ENCODE results near the gene TBC1D3E. TPM values are rescaled to one million over a fixed set of nuclear protein-coding genes. Genes with fewer than 3 reads are reported as not detected.
"Not testable (repeated sequence)": the region's sequence is repeated elsewhere in the genome, so short reads cannot be mapped to it uniquely, and the experiment has no call there.

Gene TBC1D3E
- total and polyA plus RNA-seq, 9 of the 15 experiments (the other 6 are each of a cell fraction or from before 2014, with no cell fraction given), result not detected

DNA sequence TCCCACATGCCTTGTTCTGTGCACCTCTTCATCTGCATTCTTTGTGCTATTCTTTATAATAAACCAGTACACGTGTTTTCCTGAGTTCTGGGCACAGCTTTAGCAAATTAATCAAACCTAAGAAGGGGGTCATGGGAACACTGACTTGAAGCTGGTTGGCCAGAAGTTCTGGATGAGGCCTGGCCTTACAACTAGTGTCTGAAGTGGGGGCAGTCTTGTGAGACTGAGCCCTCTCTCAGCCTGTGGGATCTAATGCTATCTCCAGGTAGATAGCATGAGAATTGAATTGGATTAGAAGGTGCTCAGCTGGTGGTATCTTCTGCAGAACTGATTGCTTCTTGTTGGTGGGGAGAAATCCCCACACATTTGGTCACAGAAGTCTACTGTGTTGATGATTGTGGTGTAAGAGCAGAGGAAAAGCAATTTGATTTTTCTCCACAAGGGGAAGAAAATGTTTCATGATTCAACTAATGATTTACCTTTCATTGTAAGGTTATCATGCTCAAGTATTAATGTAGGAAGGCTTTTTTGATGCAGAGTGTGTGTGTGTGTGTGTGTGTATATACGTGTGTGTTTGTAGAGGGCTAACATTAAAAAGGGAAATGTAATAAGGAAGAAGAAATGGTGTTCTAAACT, 33.6 kb upstream of the TBC1D3E start:
- H3K9me1 ChIP-seq (ENCODE audit: control insufficient read depth, insufficient read depth, low read length); DNase-seq (ENCODE audit: extremely low read depth in 1 of 4, low spot score in 3 of 4); FAIRE-seq; H3K4me2 ChIP-seq (ENCODE audit: insufficient read depth, low read length); H4K20me1 ChIP-seq (replicated peaks; ENCODE audit: control insufficient read depth, insufficient read depth, low read length); H3K27me3 ChIP-seq (ENCODE audit: control insufficient read depth in 2 of 2, insufficient read depth in 2 of 2, low read length in 2 of 2); CTCF ChIA-PET (ENCODE audit: low intra/inter-chr PET ratio); in situ Hi-C loops (cut with MboI); POLR2A ChIA-PET; H3K4me3 ChIP-seq; ATAC-seq; H3K9me3 ChIP-seq (replicated peaks; ENCODE audit: control insufficient read depth, insufficient read depth, low read depth, low read length); H3K36me3 ChIP-seq (ENCODE audit: control insufficient read depth, insufficient read depth, low read length); H3K9ac ChIP-seq (ENCODE audit: insufficient read depth in 1 of 2, low read depth in 2 of 2, low read length in 2 of 2); H3K79me2 ChIP-seq (ENCODE audit: control insufficient read depth, insufficient read depth, low read length); BruUV-seq (replicated peaks); intact Hi-C loops (cut with micrococcal nuclease); H3K4me1 ChIP-seq (replicated peaks in 1 of 2; ENCODE audit: control insufficient read depth in 2 of 2, insufficient read depth in 2 of 2, low read length in 2 of 2); H3K27ac ChIP-seq (ENCODE audit: extremely low read depth, low read depth, low read length); H2AFZ ChIP-seq (ENCODE audit: low read depth, low read length): not testable (repeated sequence)
- WGBS (ENCODE audit: insufficient coverage, low coverage, missing lambda C conversion rate), result no CpG with 5 or more reads among the region's 2 CpGs

GRCh38 chr17:38099262-38099661, 28.5 kb upstream of the TBC1D3E start:
- FAIRE-seq; H3K27me3 ChIP-seq (ENCODE audit: control insufficient read depth in 2 of 2, insufficient read depth in 2 of 2, low read length in 2 of 2); DNase-seq (ENCODE audit: extremely low read depth in 1 of 4, low spot score in 3 of 4); in situ Hi-C loops (cut with MboI); H3K27ac ChIP-seq (ENCODE audit: extremely low read depth, low read depth, low read length); H3K9me1 ChIP-seq (ENCODE audit: control insufficient read depth, insufficient read depth, low read length); H3K4me2 ChIP-seq (ENCODE audit: insufficient read depth, low read length); H3K36me3 ChIP-seq (ENCODE audit: control insufficient read depth, insufficient read depth, low read length); BruUV-seq (replicated peaks); H3K79me2 ChIP-seq (ENCODE audit: control insufficient read depth, insufficient read depth, low read length); H3K9ac ChIP-seq (ENCODE audit: insufficient read depth in 1 of 2, low read depth in 2 of 2, low read length in 2 of 2); H3K4me1 ChIP-seq (replicated peaks in 1 of 2; ENCODE audit: control insufficient read depth in 2 of 2, insufficient read depth in 2 of 2, low read length in 2 of 2); ATAC-seq; H4K20me1 ChIP-seq (replicated peaks; ENCODE audit: control insufficient read depth, insufficient read depth, low read length); CTCF ChIA-PET (ENCODE audit: low intra/inter-chr PET ratio); H2AFZ ChIP-seq (ENCODE audit: low read depth, low read length); H3K4me3 ChIP-seq; intact Hi-C loops (cut with micrococcal nuclease); POLR2A ChIA-PET; H3K9me3 ChIP-seq (replicated peaks; ENCODE audit: control insufficient read depth, insufficient read depth, low read depth, low read length): not testable (repeated sequence)
- no CpG with 5 or more reads among the region's 1 CpG for WGBS (ENCODE audit: insufficient coverage, low coverage, missing lambda C conversion rate)

DNA sequence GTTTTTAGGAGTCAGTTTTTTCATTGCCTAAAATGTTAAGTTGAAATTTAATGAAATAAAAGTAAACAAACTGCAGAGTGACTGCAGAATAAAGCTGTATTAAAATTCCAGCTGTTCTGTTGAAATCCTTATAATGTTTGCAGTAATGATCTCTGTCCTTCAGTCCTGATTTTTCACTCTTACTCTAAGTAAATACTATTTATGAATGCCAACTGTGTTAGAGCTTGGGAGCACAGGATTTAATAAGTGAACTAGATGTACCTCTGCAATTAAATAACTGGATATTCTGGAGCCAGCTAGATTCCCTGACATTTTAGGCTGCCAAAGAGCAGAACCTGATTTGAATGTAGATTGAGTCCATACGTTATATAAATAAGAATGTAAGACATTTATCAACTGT, 7.9 kb upstream of the TBC1D3E start:
- H3K9me3 ChIP-seq (replicated peaks; ENCODE audit: control insufficient read depth, insufficient read depth, low read depth, low read length); BruUV-seq (replicated peaks); H3K79me2 ChIP-seq (ENCODE audit: control insufficient read depth, insufficient read depth, low read length); H2AFZ ChIP-seq (ENCODE audit: low read depth, low read length); ATAC-seq; H3K4me1 ChIP-seq (replicated peaks in 1 of 2; ENCODE audit: control insufficient read depth in 2 of 2, insufficient read depth in 2 of 2, low read length in 2 of 2); H3K27ac ChIP-seq (ENCODE audit: extremely low read depth, low read depth, low read length); DNase-seq (ENCODE audit: extremely low read depth in 1 of 4, low spot score in 3 of 4); FAIRE-seq; CTCF ChIA-PET (ENCODE audit: low intra/inter-chr PET ratio); POLR2A ChIA-PET; H3K9me1 ChIP-seq (ENCODE audit: control insufficient read depth, insufficient read depth, low read length); H3K9ac ChIP-seq (ENCODE audit: insufficient read depth in 1 of 2, low read depth in 2 of 2, low read length in 2 of 2); H3K4me3 ChIP-seq; H3K36me3 ChIP-seq (ENCODE audit: control insufficient read depth, insufficient read depth, low read length); in situ Hi-C loops (cut with MboI); H4K20me1 ChIP-seq (replicated peaks; ENCODE audit: control insufficient read depth, insufficient read depth, low read length); H3K27me3 ChIP-seq (ENCODE audit: control insufficient read depth in 2 of 2, insufficient read depth in 2 of 2, low read length in 2 of 2); H3K4me2 ChIP-seq (ENCODE audit: insufficient read depth, low read length); intact Hi-C loops (cut with micrococcal nuclease): not testable (repeated sequence)
- WGBS (ENCODE audit: insufficient coverage, low coverage, missing lambda C conversion rate), result no CpG with 5 or more reads among the region's 1 CpG

- H3K4me3 ChIP-seq; H4K20me1 ChIP-seq (replicated peaks; ENCODE audit: control insufficient read depth, insufficient read depth, low read length); POLR2A ChIA-PET; H3K27me3 ChIP-seq (ENCODE audit: control insufficient read depth in 2 of 2, insufficient read depth in 2 of 2, low read length in 2 of 2); in situ Hi-C loops (cut with MboI); H3K4me2 ChIP-seq (ENCODE audit: insufficient read depth, low read length); H2AFZ ChIP-seq (ENCODE audit: low read depth, low read length); CTCF ChIA-PET (ENCODE audit: low intra/inter-chr PET ratio); H3K9ac ChIP-seq (ENCODE audit: insufficient read depth in 1 of 2, low read depth in 2 of 2, low read length in 2 of 2); FAIRE-seq; H3K9me3 ChIP-seq (replicated peaks; ENCODE audit: control insufficient read depth, insufficient read depth, low read depth, low read length); H3K27ac ChIP-seq (ENCODE audit: extremely low read depth, low read depth, low read length); H3K4me1 ChIP-seq (replicated peaks in 1 of 2; ENCODE audit: control insufficient read depth in 2 of 2, insufficient read depth in 2 of 2, low read length in 2 of 2); intact Hi-C loops (cut with micrococcal nuclease); H3K79me2 ChIP-seq (ENCODE audit: control insufficient read depth, insufficient read depth, low read length); H3K36me3 ChIP-seq (ENCODE audit: control insufficient read depth, insufficient read depth, low read length); BruUV-seq (replicated peaks); H3K9me1 ChIP-seq (ENCODE audit: control insufficient read depth, insufficient read depth, low read length); ATAC-seq; DNase-seq (ENCODE audit: extremely low read depth in 1 of 4, low spot score in 3 of 4): not testable (repeated sequence)
- 8% methylated on average over 5 of the region's 16 CpGs for WGBS (ENCODE audit: insufficient coverage, low coverage, missing lambda C conversion rate)
Observed at GRCh38 chr17:38134860-38135259, 7.1 kb downstream of the TBC1D3E start.

All from K562 (cell line).